Stimulated activated CD4-positive, alpha-beta T cell treated with anti-CD3 and anti-CD28 coated beads, Interleukin-2, amount 100 ng/mL, for 48 hours (primary cell): ENCODE measurements around the gene CPTP.

Experiments
- DNase-seq, 2 donors: peaks; one replicate each; pipeline ENCODE4 v3.0.0-alpha.2; 2020

The CPTP gene

DNA sequence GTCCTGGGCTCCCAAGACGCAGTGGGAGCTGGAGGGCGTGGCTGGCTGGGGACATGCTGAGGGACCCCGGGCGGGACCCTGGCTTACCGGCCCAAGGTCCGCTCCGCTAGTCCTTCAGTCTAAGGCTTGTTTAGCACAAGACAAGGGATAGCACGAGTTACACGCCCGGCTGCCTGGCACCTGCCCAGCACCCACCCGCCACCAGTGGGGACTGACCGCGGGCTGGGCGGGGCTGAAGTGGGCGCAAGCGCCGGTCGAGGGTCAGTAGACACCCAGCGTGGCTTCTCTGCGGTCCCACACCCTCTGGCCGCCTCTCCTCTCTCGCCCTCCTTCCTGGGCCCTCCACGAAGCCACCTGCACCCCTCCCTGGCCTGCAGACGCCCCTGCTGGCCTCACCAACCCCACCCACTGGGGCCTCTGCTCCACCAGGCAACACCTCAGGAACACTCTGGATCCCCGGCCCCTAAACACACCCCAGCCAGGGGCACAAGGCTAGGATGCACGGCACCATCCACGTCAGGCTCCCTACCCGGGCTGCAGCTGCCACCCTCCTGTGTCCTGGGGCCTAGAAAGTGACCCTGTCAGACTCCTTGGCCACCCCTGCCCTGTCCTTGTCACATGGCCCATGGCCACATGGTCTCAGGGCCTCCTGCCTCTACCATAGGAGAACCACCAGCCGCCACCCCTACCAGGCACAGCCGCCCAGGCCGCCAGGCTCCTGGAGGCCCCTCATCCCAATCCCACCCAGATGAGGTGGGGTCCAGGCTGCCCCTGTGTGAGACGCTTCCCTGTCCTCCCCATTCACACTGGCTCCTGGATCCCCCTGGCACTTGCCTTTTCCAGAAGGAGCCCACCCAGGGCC lies 12.6 kb downstream of the CPTP start:
- no peak for DNase-seq

DNA sequence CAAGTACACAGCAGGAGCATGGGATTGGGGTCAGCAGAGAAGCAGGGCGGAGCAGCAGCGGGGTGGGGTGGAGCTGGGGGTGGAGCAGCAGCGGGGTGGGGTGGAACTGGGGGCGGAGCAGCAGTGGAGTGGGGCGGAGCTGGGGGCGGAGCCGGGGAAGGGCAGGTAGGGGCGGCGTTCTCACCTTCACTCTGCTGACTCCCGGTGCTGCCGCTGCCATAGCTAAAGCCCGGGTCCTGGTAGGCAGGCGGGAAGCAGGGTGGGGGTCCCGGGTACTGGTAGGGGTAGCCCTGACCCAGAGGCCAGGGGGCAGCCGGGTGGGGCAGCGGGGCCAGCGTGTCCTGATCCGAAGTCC lies 13.2 kb downstream of the CPTP start:
- peak; percentile 35 to 58 for DNase-seq

DNA sequence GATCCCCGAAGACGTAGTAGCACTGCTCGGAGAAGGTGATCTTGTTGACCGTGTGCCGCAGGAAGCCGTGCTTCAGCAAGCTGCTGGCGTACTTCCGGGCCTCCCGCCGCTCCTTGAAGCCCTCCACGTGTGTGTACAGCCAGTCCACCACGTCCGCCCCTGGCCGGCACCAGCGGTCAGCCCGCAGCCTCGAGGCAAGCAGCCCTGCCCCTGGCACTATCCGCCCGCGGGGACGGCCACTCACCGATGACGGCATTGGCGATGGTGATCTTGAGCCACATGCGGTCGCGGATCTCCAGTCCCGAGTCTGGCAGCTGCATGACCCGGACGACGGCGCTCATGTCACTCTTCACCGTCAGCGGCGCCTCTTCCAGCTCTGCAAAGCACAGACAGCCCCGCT lies 13.7 kb downstream of the CPTP start:
- DNase-seq, result no peak

DNA sequence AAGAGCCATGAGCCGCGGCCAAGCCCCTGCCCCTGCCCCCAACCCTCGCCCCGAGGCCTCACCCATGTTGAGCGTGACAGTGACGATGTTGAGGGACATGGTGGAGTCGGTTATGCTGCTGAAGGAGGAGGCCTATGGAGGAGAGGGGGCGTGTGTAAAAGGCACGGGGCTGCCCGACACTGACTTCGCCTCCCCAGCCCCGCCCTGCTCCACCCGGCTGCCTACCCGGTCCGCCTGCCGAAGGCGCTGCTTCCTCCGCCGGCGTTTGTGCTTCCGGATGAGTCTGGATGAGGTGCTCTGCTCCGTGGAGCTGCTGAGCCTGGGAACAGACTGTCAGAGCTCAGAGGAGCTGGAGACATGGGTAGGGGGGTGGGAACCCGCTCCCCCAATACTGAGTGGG lies 15.6 kb downstream of the CPTP start:
- no peak for DNase-seq

GRCh38 chr1:1340791-1341548 lies 16.4 kb downstream of the CPTP start:
- DNase-seq, result no peak

GRCh38 chr1:1341549-1342021 lies 17.0 kb downstream of the CPTP start:
- no peak for DNase-seq

DNA sequence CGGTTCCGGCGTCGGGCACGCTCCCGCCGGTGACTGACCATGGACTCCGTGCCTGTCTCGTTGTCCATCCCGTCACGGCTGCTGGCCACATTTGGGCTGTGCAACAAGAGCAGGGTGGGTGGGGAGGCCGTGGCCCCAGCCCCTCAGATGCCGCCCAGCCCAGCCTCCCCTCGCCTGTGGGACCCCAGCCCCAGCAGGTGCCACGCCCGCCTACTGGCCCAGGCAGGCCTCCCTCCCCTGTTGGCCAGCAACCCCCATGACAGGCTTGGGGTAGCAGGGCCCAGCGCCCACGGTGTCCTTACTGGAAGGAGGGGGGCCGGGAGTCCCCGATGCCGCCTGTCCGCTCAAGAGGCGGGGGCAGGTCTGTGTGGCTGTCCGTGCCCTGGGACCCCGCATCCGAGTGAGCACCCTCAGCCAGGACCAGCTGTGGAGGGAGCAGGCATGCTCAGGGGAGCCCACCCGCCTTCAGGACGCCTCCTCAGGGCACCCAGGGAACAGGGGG lies 17.5 kb downstream of the CPTP start:
- DNase-seq, result no peak

GRCh38 chr1:1342584-1343115 lies 18.0 kb downstream of the CPTP start:
- no peak for DNase-seq

GRCh38 chr1:1343811-1344421 lies 19.3 kb downstream of the CPTP start:
- DNase-seq, result no peak

DNA sequence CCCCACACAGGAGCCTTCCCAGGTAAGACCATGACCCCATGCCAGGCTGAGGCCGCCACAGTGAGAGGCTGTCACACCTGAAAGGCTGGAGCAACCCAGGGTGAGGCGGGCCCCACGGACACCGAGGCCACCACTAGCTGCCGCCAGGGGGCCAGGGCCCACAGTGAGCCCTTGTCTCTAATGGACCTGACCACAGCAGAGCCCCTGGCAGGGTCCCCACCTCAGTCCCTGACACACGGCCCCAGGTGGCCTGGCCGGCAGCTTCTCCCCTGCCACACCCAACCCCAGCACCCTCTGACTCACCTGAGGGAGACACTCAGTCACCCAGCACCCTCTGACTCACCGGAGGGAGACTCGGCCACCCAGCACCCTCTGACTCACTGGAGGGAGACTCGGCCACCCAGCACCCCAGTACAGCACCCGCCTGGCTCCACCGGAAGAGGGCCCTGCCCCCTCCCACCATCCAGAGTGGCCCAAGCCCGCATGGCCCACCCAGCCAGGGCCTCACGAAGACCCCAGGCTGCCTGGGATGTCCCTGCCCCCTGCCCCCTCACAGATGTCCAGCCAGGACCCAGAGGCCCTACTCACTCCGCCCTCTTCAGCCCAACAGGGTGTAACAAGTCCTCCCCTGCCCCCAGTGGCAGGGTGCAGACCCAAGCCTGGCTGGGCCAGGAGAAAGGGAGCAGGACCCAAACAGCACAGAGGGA lies 20.2 kb downstream of the CPTP start:
- no peak for DNase-seq

DNA sequence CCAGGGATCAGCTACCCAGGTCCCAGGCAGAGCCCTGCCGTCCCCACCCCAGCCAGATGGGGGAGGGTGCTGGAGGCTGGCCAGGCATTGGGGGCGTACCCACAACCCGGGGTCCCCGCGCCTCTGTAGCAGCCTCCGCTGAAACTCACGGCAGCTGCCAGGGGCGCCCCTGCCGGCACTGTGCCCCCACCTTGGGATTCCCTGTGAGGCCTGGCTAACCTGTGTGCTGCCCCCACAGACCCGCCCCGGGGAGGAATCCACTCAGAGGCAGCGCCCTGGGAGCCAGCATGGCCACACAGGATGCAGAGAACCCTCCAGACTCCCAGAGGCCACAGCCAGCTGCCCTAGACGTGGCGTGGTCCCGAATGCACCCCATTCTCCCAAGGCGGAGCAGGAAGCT lies 20.8 kb downstream of the CPTP start:
- no peak for DNase-seq

DNA sequence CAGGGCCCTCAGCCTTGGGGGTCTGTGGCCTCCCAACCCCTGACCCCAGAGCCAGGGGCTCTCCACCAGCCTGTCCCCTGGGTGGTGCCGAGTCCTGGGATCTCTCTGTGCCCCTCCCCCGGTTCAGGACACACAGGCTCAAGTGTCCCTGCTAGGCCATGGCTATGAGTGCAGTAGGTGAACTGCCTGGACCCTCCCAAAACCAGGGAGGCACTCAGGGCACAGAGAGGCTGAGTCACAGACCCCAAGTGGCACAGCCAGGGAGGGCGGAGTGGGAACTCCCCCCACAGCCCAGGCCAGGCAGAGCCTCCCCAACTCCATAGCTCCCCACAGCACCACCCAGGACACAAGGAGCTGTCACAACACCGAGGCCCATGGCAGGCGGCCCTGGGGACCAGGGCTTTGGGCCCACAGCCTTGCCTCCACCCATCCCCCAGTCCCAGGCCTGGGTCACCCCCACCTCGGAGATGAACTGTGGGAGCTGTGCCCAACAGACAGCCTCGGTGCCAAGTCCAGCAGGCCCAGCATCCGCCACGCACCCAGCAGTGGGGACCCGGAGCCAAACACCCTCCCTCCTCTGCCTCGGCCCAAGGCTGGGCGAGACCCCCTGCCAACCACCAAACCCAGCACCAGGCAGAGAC lies 21.4 kb downstream of the CPTP start:
- no peak for DNase-seq

GRCh38 chr1:1346501-1346890 lies 21.9 kb downstream of the CPTP start:
- no peak for DNase-seq

- DNase-seq, result no peak
Observed at GRCh38 chr1:1347026-1347595, 22.5 kb downstream of the CPTP start.

GRCh38 chr1:1347663-1348419 lies 23.2 kb downstream of the CPTP start:
- DNase-seq, result no peak

DNA sequence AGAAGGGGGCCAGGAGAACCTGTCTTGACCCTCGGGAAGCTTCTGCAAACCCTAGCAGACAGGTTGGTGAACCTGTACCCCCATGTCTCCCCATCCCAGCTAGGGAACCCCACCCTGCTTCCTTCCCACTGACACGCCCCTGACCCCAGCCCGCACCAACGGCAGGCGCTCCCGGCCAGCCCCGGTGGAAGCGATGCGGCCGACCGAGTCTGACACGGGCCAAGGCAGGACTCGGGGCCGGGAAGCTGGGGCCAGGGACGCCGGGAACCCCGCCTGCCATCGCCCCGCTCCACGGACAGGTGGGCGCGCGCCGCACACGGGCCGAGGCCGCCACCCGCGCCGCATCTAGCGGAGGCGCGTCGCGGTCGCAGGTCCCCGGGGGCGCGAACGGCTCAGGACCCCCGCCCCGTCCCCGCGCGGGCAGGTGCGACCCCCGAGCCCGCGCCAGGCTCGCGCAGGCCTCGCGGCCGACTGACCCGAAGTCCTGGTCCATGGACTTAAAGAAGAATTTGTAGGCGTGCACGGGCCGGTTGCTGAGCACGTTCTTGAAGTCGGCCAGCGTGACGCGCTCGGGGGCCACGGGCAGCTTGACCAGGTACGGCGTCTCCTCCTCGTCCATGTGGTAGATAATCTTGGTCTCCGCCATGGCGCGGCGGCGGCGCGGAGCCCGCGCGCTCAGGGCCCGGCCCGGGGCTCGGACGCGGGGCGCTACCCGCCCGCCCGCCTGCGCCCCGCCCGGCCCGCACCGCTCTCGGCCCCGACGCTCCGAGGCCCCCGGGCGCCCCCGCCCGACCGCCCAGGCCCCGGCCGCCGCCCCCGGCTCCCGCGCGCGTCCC lies 24.0 kb downstream of the CPTP start:
- no peak for DNase-seq

- DNase-seq, result peak; percentile 63 to 76
Observed at GRCh38 chr1:1349256-1350012, 24.8 kb downstream of the CPTP start, which contains the start of gene DVL1. TSS of gene DVL1 (minus strand) at chr1:1349418. CDS start at chr1:1349065, 353 bp downstream.

- DNase-seq, result no peak
Observed at GRCh38 chr1:1351511-1352427, 27.2 kb downstream of the CPTP start.
